B cell (primary cell): ENCODE data around the gene PLS3.

Experiments used
- CTCF ChIP-seq: fragments of 200-600 bp; IDR thresholded peaks from one replicate; pipeline ENCODE4 v1.8.0; 2022; ENCODE audit warnings: antibody characterized with exemption, mild to moderate bottlenecking
- EZH2 ChIP-seq: IDR thresholded peaks from 2 replicates; pipeline ENCODE4 v1.6.1; 2012; ENCODE audit warnings: borderline replicate concordance, low read depth, mild to moderate bottlenecking, moderate library complexity, low read length; ENCODE audit not compliant: insufficient read depth, poor library complexity, severe bottlenecking

GRCh38 chrX:115595049-115595448 lies 34.1 kb downstream of the PLS3 start:
- TF ChIP-seq CTCF (no peak), EZH2 (no peak)
